HepG2 (cell line): ENCODE data around the gene GALR3. TPM values are rescaled to one million over a fixed set of nuclear protein-coding genes. Genes with fewer than 3 reads are reported as not detected.

Experiments
- ARHGAP35 ChIP-seq: sonication (generic); formaldehyde crosslinking; IDR thresholded peaks from 2 replicates; pipeline ENCODE4 v1.9.0; 2022; ENCODE audit warnings: mild to moderate bottlenecking, inconsistent platforms, moderate library complexity, missing genetic modification reagents, borderline replicate concordance
- DNMT3B ChIP-seq: conservative IDR thresholded peaks from 2 replicates; pipeline ENCODE4 v1.6.1; 2016; ENCODE audit warnings: missing biosample characterization, control low read depth
- DR1 ChIP-seq: sonication (generic); formaldehyde crosslinking; IDR thresholded peaks from 2 replicates; pipeline ENCODE4 v1.8.0; 2021; ENCODE audit warnings: mild to moderate bottlenecking, missing genetic modification reagents, inconsistent platforms
- FOXK1 ChIP-seq: sonication (generic); formaldehyde crosslinking; IDR thresholded peaks from 2 replicates; pipeline ENCODE4 v1.4.0; 2020; ENCODE audit warnings: low read depth, missing genetic modification reagents, borderline replicate concordance
- GATAD2A ChIP-seq: IDR thresholded peaks from 2 replicates; pipeline ENCODE4 v1.6.1; 2016
- NFKB2 ChIP-seq: sonication (generic); formaldehyde crosslinking; IDR thresholded peaks from 2 replicates; pipeline ENCODE4 v1.4.0; 2020; ENCODE audit warnings: missing genetic modification reagents, borderline replicate concordance
- NR2F6 ChIP-seq, 2 experiments: IDR thresholded peaks; 2 replicates each; pipeline ENCODE4 v1.6.1; 2016; ENCODE audit warnings: antibody characterized with exemption in 1 of 2, mild to moderate bottlenecking in 1 of 2
- PAF1 ChIP-seq: IDR thresholded peaks from 2 replicates; pipeline ENCODE4 v1.6.1; 2016; ENCODE audit warnings: missing genetic modification reagents, missing compliant biosample characterization
- PPARG ChIP-seq: conservative IDR thresholded peaks from 2 replicates; pipeline ENCODE4 v1.6.1; 2016; ENCODE audit warnings: missing biosample characterization, missing genetic modification reagents
- RORA ChIP-seq: sonication (generic); formaldehyde crosslinking; IDR thresholded peaks from 2 replicates; pipeline ENCODE4 v1.5.0; 2020; ENCODE audit warnings: mild to moderate bottlenecking, missing genetic modification reagents, moderate library complexity
- SRF ChIP-seq: IDR thresholded peaks from 2 replicates; pipeline ENCODE4 v1.6.1; 2011; ENCODE audit warnings: mild to moderate bottlenecking, low read depth, low read length, moderate library complexity
- TCF12 ChIP-seq, 2 experiments: fragments of 450-650 bp in 1 of 2; sonication (generic) in 1 of 2; formaldehyde crosslinking in 1 of 2; IDR thresholded peaks; 2 replicates each; pipeline versions ENCODE4 v1.6.1 to v1.8.0; 2017 to 2022; ENCODE audit warnings: antibody characterized with exemption in 1 of 2, mild to moderate bottlenecking in 1 of 2, missing genetic modification reagents in 1 of 2, moderate library complexity in 1 of 2
- ZNF296 ChIP-seq: sonication (generic); formaldehyde crosslinking; conservative IDR thresholded peaks from 2 replicates; pipeline ENCODE4 v1.5.0; 2020; ENCODE audit warnings: mild to moderate bottlenecking, missing genetic modification reagents
- ZNF331 ChIP-seq: sonication (generic); formaldehyde crosslinking; IDR thresholded peaks from 2 replicates; pipeline ENCODE4 v1.4.0; 2020; ENCODE audit warnings: missing genetic modification reagents
- ZNF572 ChIP-seq: sonication (generic); formaldehyde crosslinking; IDR thresholded peaks from 2 replicates; pipeline ENCODE4 v1.5.1; 2020; ENCODE audit warnings: mild to moderate bottlenecking, missing genetic modification reagents
- ZNF598 ChIP-seq: sonication (generic); formaldehyde crosslinking; IDR thresholded peaks from 2 replicates; pipeline ENCODE4 v1.5.1; 2020; ENCODE audit warnings: mild to moderate bottlenecking, missing genetic modification reagents, borderline replicate concordance
- ZNF674 ChIP-seq: sonication (generic); formaldehyde crosslinking; IDR thresholded peaks from 2 replicates; pipeline ENCODE4 v1.5.0; 2020; ENCODE audit warnings: low read depth, mild to moderate bottlenecking, missing genetic modification reagents
- ZNF720 ChIP-seq: sonication (generic); formaldehyde crosslinking; IDR thresholded peaks from 2 replicates; pipeline ENCODE4 v1.4.0; 2020; ENCODE audit warnings: missing genetic modification reagents
- ZNF781 ChIP-seq: sonication (generic); formaldehyde crosslinking; IDR thresholded peaks from 2 replicates; pipeline ENCODE4 v1.5.1; 2020; ENCODE audit warnings: borderline replicate concordance, mild to moderate bottlenecking, missing genetic modification reagents; ENCODE audit errors: not compliant biosample characterization
- polyA plus RNA-seq, 8 experiments: library from polyadenylated mRNA; depleted of rRNA in 3 of 8; stranded (reverse) in 7 of 8; unstranded in 1 of 8; fragments of >200 nt; fragmentation: Illumina TruSeq in 4 of 8; extraction: Trizol in 4 of 8; gene quantifications; 2 replicates each; pipeline versions ENCODE4 v1.2.1 to v1.2.3, GENCODE V29; 2011 to 2016; ENCODE audit warnings: low read depth in 4 of 8, missing spikeins in 1 of 8, mixed read lengths in 1 of 8; ENCODE audit not compliant: insufficient read depth in 1 of 8
- total RNA-seq, 5 experiments: library from RNA; depleted of rRNA; stranded (reverse); fragments of >200 nt; fragmentation: Illumina TruSeq; extraction: Trizol; gene quantifications; 2 replicates each; pipeline ENCODE4 v1.2.3, GENCODE V29; 2016; ENCODE audit warnings: low read depth in 1 of 5
- TF ChIP-seq, protein P1 (sequence below): sonication (generic); formaldehyde crosslinking; IDR thresholded peaks from 2 replicates; pipeline ENCODE4 v1.9.0; 2021; ENCODE audit warnings: missing genetic modification reagents, mild to moderate bottlenecking, borderline replicate concordance
- TF ChIP-seq, protein P2 (sequence below): sonication (generic); formaldehyde crosslinking; IDR thresholded peaks from 2 replicates; pipeline ENCODE4 v1.5.1; 2020; ENCODE audit warnings: missing genetic modification reagents, mild to moderate bottlenecking, borderline replicate concordance
- TF ChIP-seq, protein P3 (sequence below): sonication (generic); formaldehyde crosslinking; IDR thresholded peaks from 2 replicates; pipeline ENCODE4 v1.4.0; 2020; ENCODE audit warnings: missing genetic modification reagents; ENCODE audit errors: not compliant biosample characterization
- TF ChIP-seq, protein P4 (sequence below): sonication (generic); formaldehyde crosslinking; IDR thresholded peaks from 2 replicates; pipeline ENCODE4 v1.4.0; 2020; ENCODE audit warnings: missing genetic modification reagents

Gene GALR3
- total and polyA plus RNA-seq, 2 of the 13 experiments (the other 11 are each of a cell fraction or from before 2014, with no cell fraction given): 0.13 TPM; not detected in 1

DNA sequence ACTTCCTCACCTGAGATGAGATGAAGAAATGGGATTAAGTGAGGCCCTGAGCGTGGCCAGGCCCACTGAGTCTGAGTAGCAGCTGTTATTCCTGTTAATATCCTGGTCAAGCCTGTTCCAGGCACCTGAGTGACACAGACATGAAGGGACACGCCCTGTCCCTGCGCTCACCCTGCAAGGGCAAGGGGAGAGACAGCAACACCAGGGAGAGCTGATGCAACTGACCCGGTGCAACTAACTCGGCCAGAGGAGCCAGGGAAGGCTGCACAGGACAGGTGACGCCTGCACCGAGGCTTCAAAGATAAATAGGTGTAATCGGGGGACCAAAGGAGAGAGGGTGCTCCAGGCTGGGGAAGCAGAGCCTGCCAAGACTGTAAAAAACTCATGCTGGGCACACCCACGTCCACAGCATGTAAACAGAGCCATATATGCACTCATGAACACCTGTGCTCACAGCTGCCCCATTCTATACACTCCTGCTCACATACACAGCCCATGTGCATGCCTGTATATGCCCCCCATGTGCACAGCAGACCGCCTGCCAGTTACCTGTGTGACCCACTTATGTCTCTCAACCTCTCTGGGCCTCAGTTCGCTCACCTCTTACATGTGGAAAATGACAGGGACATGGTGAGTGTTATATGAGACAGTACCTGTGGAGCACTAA is 38.2 kb upstream of the GALR3 start (continued):
- TF ChIP-seq NR2F6 (IDR thresholded peaks at IDR 0.05): no peak
- TF ChIP-seq NR2F6 (CRISPR knock-in tag; IDR thresholded peaks at IDR 0.05): no peak
- TF ChIP-seq SRF: no peak
- no peak for TF ChIP-seq TCF12 (IDR thresholded peaks at IDR 0.05)
- TF ChIP-seq TCF12 (CRISPR knock-in tag; IDR thresholded peaks at IDR 0.05): no peak
- no peak for TF ChIP-seq ZNF296 (CRISPR knock-in tag)
- no peak for TF ChIP-seq ZNF781 (CRISPR knock-in tag)
- TF ChIP-seq GATAD2A (CRISPR knock-in tag): peak; percentile 49; the same call in 1 of the 2 replicates
- no peak for TF ChIP-seq DR1 (CRISPR knock-in tag)
- TF ChIP-seq PPARG (CRISPR knock-in tag): no peak
- TF ChIP-seq, protein P1, sequence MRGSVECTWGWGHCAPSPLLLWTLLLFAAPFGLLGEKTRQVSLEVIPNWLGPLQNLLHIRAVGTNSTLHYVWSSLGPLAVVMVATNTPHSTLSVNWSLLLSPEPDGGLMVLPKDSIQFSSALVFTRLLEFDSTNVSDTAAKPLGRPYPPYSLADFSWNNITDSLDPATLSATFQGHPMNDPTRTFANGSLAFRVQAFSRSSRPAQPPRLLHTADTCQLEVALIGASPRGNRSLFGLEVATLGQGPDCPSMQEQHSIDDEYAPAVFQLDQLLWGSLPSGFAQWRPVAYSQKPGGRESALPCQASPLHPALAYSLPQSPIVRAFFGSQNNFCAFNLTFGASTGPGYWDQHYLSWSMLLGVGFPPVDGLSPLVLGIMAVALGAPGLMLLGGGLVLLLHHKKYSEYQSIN: no peak
- TF ChIP-seq, protein P2, sequence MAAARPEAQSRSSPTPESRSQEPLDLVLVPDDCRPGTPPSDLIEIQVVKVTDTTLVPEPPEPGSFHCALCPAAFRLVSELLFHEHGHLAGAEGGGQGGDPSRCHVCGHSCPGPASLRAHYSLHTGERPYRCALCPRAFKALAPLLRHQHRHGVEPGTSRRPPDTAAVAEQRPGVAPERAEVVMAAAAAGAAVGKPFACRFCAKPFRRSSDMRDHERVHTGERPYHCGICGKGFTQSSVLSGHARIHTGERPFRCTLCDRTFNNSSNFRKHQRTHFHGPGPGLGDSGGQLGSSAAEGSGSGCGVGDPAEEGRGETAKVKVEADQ (CRISPR knock-in tag): no peak
- no peak for TF ChIP-seq RORA
- TF ChIP-seq ARHGAP35: no peak
- no peak for TF ChIP-seq NFKB2
- TF ChIP-seq ZNF720: no peak
- TF ChIP-seq DNMT3B: no peak
- TF ChIP-seq FOXK1: 0 out of 2 replicates have a peak, but pooled peaks have one; percentile 3
- no peak for TF ChIP-seq ZNF572 (CRISPR knock-in tag)
- TF ChIP-seq, protein P3, sequence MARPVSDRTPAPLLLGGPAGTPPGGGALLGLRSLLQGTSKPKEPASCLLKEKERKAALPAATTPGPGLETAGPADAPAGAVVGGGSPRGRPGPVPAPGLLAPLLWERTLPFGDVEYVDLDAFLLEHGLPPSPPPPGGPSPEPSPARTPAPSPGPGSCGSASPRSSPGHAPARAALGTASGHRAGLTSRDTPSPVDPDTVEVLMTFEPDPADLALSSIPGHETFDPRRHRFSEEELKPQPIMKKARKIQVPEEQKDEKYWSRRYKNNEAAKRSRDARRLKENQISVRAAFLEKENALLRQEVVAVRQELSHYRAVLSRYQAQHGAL: no peak
- no peak for TF ChIP-seq ZNF598 (CRISPR knock-in tag)
- 0 out of 2 replicates have a peak, but pooled peaks have one; percentile 17 for TF ChIP-seq ZNF331
- no peak for TF ChIP-seq PAF1 (CRISPR knock-in tag)
- no peak for TF ChIP-seq ZNF674 (CRISPR knock-in tag)
- TF ChIP-seq, protein P4, sequence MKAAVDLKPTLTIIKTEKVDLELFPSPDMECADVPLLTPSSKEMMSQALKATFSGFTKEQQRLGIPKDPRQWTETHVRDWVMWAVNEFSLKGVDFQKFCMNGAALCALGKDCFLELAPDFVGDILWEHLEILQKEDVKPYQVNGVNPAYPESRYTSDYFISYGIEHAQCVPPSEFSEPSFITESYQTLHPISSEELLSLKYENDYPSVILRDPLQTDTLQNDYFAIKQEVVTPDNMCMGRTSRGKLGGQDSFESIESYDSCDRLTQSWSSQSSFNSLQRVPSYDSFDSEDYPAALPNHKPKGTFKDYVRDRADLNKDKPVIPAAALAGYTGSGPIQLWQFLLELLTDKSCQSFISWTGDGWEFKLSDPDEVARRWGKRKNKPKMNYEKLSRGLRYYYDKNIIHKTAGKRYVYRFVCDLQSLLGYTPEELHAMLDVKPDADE: no peak
